Activated effector memory CD4-positive, alpha-beta T cell treated with Interleukin-2 at 50 U/mL for 16 hours (primary cell): ENCODE measurements around the gene P2RY8.
"Not testable (repeated sequence)": the region's sequence is repeated elsewhere in the genome, so short reads cannot be mapped to it uniquely, and the experiment has no call there.

Source experiments
- DNase-seq: peaks from one replicate; pipeline ENCODE4 v3.0.0-alpha.2; 2020

Gene P2RY8

GRCh38 chrX:1442016-1442665 lies 94.8 kb downstream of the P2RY8 start:
- no peak for DNase-seq

- no peak for DNase-seq
Measured at GRCh38 chrX:1440506-1440905, 96.5 kb downstream of the P2RY8 start.

DNA sequence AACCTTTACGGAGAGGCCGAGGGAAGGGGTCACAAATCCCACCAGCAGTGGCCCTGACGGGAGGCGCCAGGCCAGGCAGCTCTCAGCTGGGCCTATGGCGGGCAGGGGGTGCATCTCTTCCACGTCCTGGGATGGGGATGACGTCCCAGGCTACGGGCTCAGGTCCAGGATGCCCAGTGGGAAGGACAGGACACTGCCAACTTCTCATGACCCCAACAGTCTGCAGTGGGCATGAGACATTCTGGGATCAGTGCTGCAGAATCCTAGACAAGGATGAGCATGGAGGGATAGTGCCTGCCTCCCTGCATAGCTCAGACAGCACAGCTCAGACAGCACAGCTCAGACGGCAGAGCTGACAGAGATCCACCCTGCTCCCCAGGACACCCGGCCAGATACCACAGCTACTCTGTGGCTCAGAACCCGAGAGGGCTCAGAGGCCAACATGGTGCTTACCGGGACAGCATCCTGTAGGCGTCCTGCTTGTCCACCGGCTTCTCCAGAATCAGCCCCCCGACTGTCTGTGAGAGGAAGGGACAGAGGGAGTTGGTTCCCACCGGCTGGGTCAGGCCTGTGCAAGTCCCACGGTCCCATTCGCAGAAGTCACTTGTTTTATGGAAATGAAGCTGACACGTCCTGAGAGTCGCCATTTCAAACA lies 101.6 kb downstream of the P2RY8 start:
- DNase-seq: no peak

- DNase-seq: no peak
Measured at GRCh38 chrX:1434871-1435240, 102.1 kb downstream of the P2RY8 start.

GRCh38 chrX:1433646-1434357 lies 103.2 kb downstream of the P2RY8 start:
- no peak for DNase-seq

GRCh38 chrX:1430451-1430850 lies 106.5 kb downstream of the P2RY8 start:
- DNase-seq: no peak

DNA sequence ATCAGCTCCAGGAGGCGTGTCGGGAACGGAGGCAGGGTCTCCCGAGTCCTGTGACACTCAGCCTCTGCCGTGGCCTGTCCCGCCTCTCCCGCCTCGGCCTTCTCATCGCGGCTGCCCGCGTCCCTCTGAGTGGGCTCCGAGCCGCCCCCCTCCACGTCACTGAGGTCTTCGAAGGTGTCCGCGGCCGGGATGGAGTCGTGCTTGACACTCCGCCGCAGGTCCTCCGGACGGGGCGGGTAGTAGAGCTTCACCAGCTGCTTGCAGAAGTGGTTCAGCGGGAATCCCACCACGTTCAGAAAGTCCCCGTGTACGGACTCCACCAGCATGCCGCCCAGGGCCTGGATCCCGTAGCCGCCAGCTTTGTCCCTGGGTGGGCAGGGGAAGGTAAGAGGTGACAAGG lies 109.2 kb downstream of the P2RY8 start:
- DNase-seq: no peak

- not testable (repeated sequence) for DNase-seq
Measured at GRCh38 chrX:1426321-1426720, 110.7 kb downstream of the P2RY8 start.

DNA sequence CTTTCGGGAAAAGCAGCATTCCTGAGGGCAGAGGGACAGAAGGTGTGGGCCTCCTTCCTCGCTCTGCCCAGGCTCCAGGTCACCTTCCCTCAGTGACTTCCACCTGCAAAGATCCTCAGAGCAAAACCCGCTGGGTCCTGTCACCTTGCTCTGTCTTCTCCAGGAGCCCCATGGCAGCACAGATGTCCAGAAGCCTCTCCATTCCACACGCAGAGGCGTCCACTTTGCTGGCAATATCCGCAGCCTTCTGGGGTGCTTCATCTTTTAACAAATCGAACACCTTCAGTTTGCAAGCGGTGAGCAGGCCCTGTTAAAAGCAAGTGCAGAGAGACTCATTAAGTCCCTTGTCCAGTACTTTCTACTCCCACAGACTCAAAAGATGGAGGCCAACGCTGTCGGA lies 111.6 kb downstream of the P2RY8 start:
- no peak for DNase-seq

DNA sequence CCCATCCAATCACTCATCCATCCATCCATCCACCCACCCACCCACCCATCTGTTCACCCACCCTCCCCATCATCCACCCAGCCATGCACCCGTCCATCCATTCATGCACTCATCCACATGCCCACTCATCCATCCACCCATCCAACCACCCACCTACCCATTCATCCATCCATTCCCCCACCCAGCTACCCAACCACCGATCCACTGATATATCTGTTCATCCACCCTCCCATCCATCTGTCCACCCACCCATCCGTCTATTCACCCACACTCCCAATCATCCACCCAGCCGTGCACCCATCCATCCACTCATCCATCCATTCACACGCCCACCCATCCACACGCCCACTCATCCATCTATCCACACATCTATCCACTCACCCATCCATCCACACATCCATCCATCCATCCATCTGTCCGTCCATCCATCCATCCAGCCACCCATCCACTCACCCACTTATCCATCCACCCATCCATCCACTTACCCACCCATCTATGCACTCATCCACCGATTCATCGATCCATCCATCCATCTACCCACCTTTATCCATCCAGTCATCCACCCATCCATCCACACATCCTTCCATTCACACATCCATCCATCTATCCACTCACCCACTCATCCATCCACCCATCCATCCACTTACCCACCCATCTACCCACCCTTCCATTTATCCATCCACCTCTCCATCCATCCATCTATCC lies 112.7 kb downstream of the P2RY8 start:
- DNase-seq: no peak

DNA sequence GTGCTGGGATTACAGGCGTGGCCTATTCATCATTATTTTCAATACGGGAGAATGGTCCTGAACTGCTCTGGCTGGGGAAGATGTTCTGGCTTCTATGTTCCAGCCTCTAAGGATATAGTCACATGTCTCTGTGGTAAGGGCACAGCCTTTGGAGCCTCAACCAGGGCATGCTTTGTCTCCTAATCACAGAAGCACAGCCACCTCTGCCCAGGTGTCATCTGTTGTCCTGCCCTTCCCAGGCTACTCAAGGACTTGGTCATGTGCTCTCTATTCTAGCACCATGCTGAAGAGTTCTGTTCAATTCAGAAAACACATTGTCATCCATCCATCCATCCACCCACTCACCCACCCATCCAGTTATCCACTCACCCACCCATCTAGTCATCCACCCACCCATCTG lies 113.8 kb downstream of the P2RY8 start:
- no peak for DNase-seq

DNA sequence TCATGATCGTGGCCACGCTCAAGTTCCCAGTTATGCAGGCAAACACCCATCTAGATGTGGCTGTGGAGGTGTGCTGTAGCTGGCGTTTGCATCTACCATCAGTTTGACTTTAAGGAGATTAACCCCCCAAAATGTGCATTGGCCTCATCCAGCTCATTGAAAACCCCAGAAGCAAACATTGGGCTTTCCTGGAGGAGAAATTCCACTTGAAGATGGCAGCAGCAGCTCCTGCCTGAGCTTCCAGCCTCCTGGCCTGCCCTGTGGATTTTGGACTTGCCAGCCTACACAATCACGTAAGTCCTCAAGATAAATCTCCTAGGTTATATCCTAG lies 114.9 kb downstream of the P2RY8 start:
- no peak for DNase-seq

GRCh38 chrX:1421433-1422134 lies 115.4 kb downstream of the P2RY8 start:
- DNase-seq: no peak

DNA sequence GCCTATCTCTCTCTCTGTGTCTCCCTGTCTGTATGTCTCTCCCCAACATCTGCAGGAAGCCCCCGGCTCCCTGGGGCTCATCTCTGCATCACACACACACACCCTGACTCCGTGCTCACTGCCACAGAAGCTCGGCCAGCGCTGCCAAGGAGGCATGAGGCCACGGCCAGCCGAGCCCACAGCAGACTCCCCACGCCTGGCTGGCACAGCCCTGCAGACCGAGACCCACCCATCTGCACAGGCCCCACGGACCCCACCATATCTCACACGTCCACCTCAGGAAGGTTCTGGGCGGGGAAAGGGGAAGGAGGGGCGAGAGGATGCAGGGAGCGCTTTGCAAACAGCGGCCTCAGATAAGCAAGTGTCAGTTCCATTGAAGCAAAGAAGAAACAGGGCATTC lies 116.6 kb downstream of the P2RY8 start:
- DNase-seq: no peak

DNA sequence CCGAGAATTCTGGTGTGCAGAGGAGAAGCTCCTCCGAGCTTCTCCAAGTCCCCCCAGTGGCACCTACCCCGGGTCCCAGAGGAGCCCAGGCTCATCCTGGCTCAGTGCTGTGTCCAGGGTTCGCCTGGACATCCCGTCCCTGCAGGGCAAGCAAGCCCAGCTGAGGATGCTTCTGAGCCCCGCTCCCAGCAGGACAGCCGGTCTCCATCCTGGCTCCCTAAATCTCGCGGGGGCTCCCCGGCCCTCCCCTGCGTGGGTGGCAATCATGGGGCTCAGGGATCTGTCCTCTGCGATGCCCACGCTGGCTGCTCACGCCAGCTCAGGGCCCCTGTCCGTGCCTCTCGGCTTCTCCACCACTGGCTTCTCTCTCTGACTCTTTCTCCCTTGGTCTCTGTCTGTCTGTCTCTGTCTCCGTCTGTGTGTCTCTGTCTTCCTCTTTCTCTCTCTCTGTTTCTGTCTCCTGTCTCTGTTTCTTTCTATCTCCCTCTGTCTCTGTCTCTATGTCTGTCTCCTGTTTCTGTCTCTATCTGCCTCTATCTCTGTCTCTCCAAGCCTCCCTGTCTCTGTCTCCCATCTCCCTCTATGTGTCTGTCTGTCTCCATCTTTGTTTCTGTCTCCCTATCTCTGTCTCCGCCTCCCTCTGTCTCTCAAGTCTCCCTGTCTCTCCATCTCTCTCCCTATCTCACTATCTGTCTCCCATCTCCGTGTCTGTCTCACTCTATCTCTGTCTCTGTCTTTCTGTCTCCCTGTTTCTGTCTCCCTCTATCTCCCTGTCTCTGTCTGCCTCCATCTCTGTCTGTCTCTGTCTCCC lies 117.2 kb downstream of the P2RY8 start:
- no peak for DNase-seq

DNA sequence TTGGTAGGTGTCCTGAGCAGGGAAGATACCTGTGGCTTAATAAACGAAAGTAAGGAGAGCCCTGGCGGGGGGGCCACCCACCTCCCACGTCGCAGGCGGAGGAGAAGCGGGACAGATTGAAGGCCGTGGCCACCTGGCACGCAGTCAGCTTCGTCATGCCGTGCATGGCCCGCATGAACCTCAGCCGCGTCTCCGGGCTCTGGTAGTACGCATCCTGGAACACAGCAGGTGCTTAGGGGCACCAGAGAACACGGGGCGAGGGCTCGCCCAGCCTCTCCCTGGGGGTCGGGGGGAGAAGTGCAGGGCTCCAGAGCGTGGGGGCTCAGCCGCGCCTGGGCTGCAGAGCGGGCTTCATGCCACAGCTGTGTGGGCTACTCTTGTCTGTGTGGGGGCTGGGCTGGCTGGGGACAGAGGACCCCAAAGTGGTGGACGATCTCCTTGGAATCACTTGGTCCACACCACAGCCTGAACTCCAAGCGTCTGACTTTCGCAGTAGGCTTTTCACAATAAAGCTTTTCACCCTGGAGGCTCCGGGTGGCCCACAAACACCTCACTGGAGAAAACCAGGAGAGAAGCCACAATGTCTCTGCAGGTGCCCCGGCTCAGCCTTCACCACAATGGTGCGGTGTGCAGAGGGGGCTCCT lies 118.0 kb downstream of the P2RY8 start:
- no peak for DNase-seq

DNA sequence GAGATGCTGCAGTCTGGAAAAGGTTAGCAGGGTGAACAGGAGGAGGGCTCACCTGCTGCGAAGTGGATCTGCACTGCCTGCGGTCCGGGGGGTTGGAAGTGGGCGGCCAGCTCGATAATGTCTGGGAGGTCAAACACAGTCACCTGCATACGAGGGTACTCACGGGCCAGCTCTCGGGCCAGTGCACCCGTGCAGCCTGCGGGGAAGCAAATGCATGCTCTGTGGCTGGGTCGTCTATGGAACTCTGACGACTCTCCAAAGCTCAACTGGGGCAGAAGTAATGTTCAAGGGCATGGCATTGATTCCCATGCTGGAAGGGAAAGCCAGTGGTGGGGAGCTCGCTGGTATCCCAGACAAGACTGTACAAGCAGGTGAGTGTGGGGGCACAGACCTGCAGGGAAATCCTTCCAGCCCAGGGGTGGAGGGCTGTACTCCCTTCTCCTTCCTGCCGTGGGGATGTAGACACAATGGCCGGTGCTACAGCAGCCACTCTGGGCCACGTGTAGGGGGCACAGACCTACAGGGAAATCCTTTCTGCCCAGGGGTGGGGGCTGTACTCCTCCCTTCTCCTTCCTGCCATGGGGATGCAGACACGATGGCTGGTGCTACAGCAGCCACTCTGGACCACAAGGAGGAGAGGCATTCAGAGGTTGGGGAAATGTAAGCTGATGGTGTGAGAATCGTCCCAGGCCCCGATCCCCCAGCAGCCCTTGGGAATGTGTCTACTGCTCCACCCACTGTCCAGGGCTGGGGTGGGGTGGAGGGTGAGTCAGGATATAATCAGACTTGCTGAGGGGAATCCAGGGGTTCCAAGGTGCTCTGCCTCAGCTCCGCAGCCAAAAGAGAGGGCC lies 118.8 kb downstream of the P2RY8 start:
- DNase-seq: no peak

GRCh38 chrX:1416965-1417760 lies 119.8 kb downstream of the P2RY8 start:
- no peak for DNase-seq

DNA sequence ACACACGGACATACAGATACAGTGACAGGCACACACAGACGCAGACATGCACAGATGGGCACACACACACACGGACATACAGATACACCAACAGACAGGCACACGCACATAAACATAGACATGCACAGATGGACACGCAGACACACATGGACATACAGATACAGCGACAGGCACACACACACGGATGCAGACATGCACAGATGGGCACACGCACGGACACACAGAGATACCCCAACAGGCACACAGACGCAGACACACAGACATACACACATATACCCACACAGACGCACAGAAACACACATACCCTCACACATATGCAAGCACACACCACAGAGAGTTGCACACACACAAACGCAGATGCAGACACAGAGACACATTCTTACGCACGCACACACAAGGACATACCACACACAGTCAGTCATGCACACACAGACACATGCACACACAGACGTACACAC lies 120.6 kb downstream of the P2RY8 start:
- no peak for DNase-seq
